GM08714 (cell line): ENCODE results near the gene PDE4C.
"Not testable (repeated sequence)": the region's sequence is repeated elsewhere in the genome, so short reads cannot be mapped to it uniquely, and the experiment has no call there.

Experiments
- H3K4me3 ChIP-seq: fragments of 200-500 bp; sonication (Bioruptor generic); 2 replicates; pipeline ENCODE4 v1.5.1; 2014; ENCODE audit warnings: mild to moderate bottlenecking, low read length, inconsistent platforms
- ZNF274 ChIP-seq: IDR thresholded peaks from 2 replicates; pipeline ENCODE4 v1.6.1; 2012; ENCODE audit warnings: mild to moderate bottlenecking, low read depth, low read length

The PDE4C gene

DNA sequence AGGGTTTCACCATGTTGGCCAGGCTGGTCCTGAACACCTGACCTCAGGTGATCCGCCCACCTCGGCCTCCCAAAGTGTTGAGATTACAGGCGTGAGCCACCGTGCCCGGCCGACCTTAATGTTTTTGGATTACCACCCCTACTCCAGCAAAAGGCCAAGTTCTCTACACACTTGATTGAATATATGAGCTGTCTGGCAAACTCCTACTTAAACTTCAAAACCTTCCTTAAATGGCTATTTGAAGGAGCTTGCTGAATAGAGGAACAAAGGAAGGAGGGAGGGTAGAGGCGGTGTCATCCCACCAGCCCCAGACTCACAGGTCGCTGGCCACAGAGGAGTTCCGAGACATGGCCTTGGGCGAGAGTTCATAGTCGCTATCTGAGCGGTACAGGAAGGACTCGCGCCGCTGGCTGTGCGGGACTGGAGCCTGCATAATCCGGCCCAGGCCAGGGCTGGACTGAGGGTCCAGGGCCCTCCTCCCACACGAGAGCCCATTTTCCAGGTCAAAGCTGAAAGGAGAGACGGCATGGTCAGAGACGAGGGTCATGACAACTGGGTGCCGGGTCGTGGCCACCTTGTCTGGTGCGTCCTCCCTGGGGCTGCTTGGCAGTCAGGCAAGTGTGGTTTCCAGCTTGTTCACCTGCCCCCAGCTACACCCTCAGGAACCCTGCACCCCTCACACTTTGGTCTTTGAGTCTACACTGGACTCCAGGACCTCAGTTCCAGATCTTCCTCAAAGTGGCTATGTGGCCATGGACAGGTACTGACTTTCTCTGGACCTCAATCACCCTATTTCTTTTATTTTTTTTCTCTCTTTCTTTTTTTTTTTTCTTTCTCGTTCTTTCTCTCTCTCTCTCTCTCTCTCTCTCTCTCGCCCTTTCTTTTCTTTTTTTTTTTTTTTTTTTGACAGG lies 4.2 kb downstream of the PDE4C start:
- TF ChIP-seq ZNF274, result no peak

DNA sequence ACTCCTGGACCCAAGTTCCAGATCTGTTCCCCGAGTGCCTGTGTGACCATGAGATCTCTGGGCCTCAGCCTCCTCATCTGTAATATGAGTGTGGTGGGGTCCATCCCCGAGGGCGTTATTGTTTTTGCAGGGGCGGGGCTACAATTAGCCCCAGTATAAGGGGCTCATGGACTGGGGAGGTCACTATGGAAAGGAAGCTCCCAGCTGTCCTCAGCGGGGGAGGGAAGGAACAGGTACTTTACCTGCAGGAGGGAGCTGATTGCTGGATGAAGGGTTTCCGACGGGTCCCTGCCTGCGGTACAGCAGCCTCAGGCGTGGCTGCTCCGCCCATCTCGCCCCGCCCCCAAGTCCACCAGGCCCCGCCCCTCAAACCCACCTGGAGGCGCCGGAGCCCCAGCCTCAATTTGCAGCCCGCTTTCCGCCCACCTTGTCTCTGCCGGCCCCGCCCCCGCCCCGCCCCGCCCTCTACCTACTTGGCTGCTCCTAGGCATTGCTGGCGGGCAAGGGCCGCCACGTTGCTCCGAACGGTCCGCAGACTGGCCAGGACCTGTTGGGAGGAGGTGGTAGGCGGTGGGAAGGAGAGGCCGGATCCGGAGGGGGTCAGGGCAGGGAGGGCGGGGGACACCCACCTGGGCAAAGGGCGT lies 5.5 kb downstream of the PDE4C start:
- TF ChIP-seq ZNF274, result no peak
- no peak overlapping the region for H3K4me3 ChIP-seq

More for the DNA sequence above, 4.2 kb downstream of the PDE4C start:
- H3K4me3 ChIP-seq, result no peak overlapping the region

DNA sequence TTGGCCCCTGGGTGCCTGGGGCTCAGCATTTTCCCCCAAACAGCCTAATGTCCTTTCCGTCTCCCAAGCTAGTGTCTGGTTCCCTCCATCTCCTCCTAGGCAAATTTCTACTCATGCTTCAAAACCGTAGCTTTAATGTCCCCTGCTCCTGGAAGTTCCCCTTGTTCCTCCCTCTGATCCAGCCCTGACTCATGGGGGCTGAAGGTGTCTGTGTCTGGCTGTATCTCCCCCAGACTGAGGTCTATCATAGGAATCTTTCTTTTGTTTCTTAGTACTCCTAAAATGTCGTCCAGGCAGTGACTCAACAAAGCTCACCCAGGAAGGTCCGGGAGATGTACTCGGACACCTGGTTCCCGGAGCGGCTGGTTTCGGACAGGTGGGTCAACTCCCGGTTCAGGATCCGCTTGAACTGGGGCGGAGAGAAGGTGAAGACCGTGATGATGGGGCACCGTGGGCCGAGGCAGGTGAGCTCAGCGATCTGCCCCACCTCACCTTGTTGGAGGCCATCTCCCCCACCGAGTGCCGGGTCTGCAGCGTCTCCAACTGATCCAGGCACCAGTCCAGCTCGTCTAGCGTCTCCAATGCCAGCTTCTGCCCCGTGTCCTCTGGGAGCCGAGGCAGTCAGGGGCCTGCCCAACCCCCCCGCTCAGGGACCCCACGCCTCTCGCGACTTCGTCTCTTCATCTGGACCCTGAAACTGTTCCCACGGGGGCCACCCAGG lies 6.2 kb downstream of the PDE4C start:
- H3K4me3 ChIP-seq, result no peak overlapping the region
- TF ChIP-seq ZNF274, result no peak

GRCh38 chr19:18218600-18218999 lies 7.6 kb downstream of the PDE4C start:
- no peak for TF ChIP-seq ZNF274

DNA sequence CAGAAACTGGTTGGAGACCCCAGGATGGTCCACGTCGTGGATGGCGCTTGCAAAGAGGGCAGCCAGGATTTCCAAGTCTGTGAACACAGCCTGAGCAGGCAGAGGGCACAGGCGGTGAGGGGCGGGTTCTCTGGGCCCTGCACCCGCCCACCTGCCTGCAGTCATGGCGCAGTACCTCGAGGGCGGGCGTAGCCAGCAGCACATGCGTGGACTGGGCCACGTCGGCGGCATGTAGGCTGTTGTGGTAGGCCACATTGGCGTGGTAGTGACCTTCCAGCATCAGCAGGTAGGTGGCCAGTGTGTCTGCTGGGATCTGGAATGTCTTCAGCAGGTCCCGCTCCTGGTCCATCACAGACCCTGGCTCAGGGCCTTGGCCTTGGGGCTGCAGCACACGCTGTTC lies 8.1 kb downstream of the PDE4C start:
- H3K4me3 ChIP-seq, result no peak overlapping the region
- no peak for TF ChIP-seq ZNF274

More at GRCh38 chr19:18218600-18218999, 7.6 kb downstream of the PDE4C start:
- no peak overlapping the region for H3K4me3 ChIP-seq

- H3K4me3 ChIP-seq, result no peak overlapping the region
- no peak for TF ChIP-seq ZNF274
Measured at GRCh38 chr19:18216789-18217188, 9.4 kb downstream of the PDE4C start.

GRCh38 chr19:18214779-18215433 lies 11.3 kb downstream of the PDE4C start:
- no peak for TF ChIP-seq ZNF274
- H3K4me3 ChIP-seq, result no peak overlapping the region

DNA sequence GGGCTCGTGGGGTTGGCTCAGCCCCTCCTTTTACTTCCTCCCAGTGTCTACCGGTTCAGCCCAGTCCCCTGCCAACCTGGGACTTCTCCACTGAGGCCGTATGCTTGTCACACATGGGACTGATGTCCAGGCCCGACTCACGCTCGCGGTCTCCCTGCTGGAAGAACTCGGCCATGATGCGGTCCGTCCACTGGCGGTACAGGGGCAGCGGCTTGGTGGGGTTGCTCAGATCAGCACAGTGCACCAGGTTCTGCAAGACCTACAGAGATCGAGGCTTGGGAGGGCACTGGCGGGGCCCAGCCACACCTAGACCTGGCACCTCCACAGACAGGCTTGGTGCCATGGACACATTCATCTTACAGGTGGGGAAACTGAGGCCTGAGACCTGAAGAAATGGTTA lies 14.6 kb downstream of the PDE4C start:
- no peak for TF ChIP-seq ZNF274
- no peak overlapping the region for H3K4me3 ChIP-seq

DNA sequence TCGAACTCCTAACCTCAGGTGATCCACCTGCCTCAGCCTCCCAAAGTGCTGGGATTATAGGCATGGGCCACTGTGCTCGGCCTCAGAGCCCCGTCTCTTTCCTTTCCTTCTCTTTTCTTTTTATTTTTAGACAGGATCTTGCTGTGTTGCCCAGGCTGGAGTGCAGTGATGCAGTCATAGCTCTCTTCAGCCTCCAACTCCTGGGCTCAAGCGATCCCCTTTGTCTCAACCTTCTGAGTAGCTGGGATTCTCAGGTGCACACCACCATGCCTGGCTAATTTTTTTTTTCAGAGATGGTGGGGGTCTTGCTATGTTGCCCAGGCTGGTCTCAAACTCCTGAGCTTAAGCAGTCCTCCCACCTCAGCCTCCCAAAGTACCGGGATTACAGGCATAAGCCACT lies 16.3 kb downstream of the PDE4C start:
- not testable (repeated sequence) for H3K4me3 ChIP-seq

DNA sequence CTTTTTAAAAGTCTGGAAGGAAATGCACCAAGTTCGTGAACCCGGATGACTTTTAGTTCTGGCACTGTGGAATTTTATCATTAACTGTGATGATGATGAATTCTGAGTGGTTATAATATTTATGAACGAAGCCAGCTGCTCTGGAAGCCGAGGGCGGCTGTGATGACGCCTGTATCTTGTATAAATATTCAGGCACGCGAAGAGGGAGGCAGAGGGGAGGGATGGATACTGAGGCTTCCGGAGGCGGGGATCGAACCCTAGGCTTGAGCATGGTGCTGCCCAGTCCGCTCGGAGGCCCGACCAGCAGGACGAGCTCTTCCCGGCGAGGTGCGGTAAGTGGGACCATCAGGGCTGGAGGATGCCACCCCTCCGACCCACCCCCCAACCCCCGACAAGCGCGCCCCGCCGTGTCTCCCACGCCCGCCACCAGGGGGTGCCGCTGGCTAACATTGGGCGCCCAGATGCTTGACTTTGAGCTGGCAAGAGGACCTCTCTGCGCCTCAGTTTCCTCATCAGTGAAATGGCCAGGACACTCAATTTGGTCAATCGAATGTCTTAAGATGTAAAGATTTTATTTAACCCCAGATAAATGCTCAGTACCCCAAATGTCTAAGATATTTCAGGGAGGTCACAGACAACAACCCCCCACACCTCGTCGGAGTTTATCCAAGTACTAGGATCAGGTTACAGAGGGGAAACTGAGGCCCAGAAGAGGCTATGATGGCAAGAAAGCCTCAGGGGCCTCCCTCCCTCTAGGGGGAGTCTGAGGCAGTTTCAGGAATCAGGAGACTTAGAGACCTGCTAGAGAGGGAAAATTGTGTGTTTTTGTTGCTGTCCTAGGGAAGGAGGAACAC lies 17.9 kb downstream of the PDE4C start:
- no peak for TF ChIP-seq ZNF274
- no peak overlapping the region for H3K4me3 ChIP-seq

DNA sequence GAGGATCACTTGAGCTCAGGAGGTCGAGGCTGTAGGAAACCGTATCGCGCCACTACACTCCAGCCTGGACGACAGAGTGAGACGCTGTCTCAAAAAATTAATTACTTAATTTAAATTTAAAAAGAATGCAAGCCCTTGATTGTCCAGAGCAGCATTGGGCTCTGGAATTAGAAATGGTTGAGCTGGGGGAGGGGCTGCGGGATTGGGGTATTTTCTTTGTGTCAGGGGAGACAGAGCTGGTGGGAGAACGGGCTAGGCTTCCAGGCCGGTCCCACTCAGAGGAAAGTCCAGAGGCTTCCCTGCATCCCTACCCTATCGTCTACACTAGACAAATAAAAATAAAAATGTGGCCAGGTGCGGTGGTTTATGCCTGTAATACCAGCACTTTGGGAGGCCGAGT lies 20.2 kb downstream of the PDE4C start:
- no peak overlapping the region for H3K4me3 ChIP-seq
- no peak for TF ChIP-seq ZNF274

- no peak for TF ChIP-seq ZNF274
- H3K4me3 ChIP-seq, result peak overlapping the region; percentile 56
Measured at GRCh38 chr19:18205200-18205892, 20.9 kb downstream of the PDE4C start.
